Psoas muscle (tissue), 8 donors: ENCODE measurements around the gene SHFL. TPM values are rescaled to one million over a fixed set of nuclear protein-coding genes. Genes with fewer than 3 reads are reported as not detected.

Experiments used
- ATAC-seq, 4 donors: fragments of 200-7000 bp; cut with Tn5 transposase; one replicate each; pipeline ENCODE4 v1.9.1; 2020; ENCODE audit warnings: moderate library complexity in 3 of 4, mild to moderate bottlenecking in 2 of 4
- DNase-seq, 2 donors: peaks; one replicate each; pipeline ENCODE4 v3.0.0-alpha.2; 2020
- H3K27ac ChIP-seq: fragments of 200-600 bp; one replicate; pipeline ENCODE4 v1.8.0; 2022
- H3K27me3 ChIP-seq, 3 donors: fragments of 200-600 bp in 1 of 3; one replicate each; pipeline versions ENCODE4 v1.6.1 to v1.8.0; 2013 to 2022; ENCODE audit warnings: low read length in 2 of 3, mild to moderate bottlenecking in 2 of 3, moderate library complexity in 1 of 3; ENCODE audit not compliant: insufficient read depth in 3 of 3
- H3K36me3 ChIP-seq, 2 donors: fragments of 200-600 bp in 1 of 2; one replicate each; pipeline versions ENCODE4 v1.6.1 to v1.8.0; 2013 to 2022; ENCODE audit warnings: low read depth in 1 of 2, mild to moderate bottlenecking in 1 of 2, moderate library complexity in 1 of 2; ENCODE audit not compliant: insufficient read depth in 1 of 2
- H3K4me1 ChIP-seq: fragments of 200-600 bp; one replicate; pipeline ENCODE4 v1.8.0; 2022
- H3K4me3 ChIP-seq: fragments of 200-600 bp; one replicate; pipeline ENCODE4 v1.8.0; 2022; ENCODE audit warnings: mild to moderate bottlenecking
- H3K9me3 ChIP-seq: fragments of 200-600 bp; one replicate; pipeline ENCODE4 v1.8.0; 2022
- CTCF ChIP-seq: fragments of 200-600 bp; IDR thresholded peaks from one replicate; pipeline ENCODE4 v1.8.0; 2022; ENCODE audit warnings: antibody characterized with exemption
- WGBS, 3 donors: extraction: QIAGEN DNeasy Blood & Tissue Kit; methylation state at CpG; one replicate each; pipeline versions ENCODE4 v1.1.6 to v1.1.7; 2013; 5-methylcytosine and 5-hydroxymethylcytosine counted together
- intact Hi-C, 2 donors: fragments of 100-400 bp; cut with DNase I; formaldehyde crosslinking; loops; one replicate each; pipeline versions ENCODE4 v1.11.0 to v1.14.2; 2022
- polyA plus RNA-seq, 3 donors: library from polyadenylated mRNA; stranded (reverse); fragments of 200-250 nt; gene quantifications; one replicate each; pipeline ENCODE4 v1.2.3, GENCODE V29; 2013
- total RNA-seq, 4 donors: library from RNA; stranded (reverse); fragmentation: NEBNext Ultra II Directional in 2 of 4; extraction: Animal tissue kit (Norgen Biotek cat#: 25700) in 2 of 4; gene quantifications; one replicate each; pipeline versions ENCODE4 v1.2.1 to v1.2.4, GENCODE V29; 2021 to 2023
- donor health status: healthy with polysubstance abuse.
- donor health status: DM: no; HTN: no; CAD: no; lungs with moderate emphysema.
- donor health status: Bipolar disorder and iron deficiency.
- donor health status: healthy.
- donor health status: DM: yes; HTN: yes; CAD: no.
- donor health status: DM: no; HTN: no; CAD: no.
- donor health status: DM: no; HTN: no; CAD: no.
- donor health status: DM: yes; HTN: yes; CAD: no.

SHFL gene
- total and polyA plus RNA-seq, 7 donors = 2.9 to 5.7 (median 3.7) TPM

DNA sequence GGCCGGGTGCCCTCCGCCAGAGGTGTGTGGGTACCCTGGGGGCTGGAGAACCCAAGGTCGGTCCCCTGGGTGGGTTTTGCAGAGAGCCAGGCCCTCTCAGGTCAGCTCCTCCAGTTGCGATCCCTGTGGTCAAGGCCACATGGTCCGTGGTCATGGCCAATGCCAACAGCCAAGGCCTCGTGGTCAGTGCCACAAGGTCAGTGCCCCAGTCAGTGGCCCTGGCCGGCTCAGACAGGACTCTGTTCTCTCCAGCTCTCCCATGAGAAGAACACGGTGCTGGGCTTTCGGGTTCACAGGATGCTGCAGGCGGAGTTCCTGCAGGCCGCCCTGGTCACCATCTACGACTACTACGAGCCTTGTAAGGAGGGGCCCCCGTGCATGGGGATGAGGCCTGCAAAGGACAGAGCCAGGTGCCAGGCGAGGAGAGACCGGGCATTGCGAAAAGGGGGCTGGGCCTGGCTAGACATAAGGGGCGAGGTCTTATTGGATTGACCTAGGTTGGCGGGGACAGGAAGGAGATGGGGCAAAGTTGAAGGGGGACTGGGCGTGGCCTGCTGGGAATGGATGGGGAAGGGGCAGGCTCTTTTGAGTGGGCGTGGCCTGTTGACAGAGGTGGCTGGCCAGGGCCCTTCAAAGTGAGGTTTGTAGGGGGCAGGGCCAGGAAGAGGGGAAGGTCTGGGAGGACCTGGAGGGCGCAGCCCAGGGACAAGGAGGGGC is 15.2 kb upstream of the SHFL start:
- no peak overlapping the region for H3K4me3 ChIP-seq
- no peak for TF ChIP-seq CTCF
- peaks cover 0 to 7% (median 0%) of the 10 kb centered on the region in 3 donors for H3K27me3 ChIP-seq
- H3K36me3 ChIP-seq = no peaks in the 10 kb centered on the region
- WGBS, 3 donors = 66 to 70% (median 68%) methylated on average over 21 to 22 of the region's 22 CpGs
- no peak for ATAC-seq
- DNase-seq = peak in 1 of 2 donors; percentile 40
- no peaks in the 10 kb centered on the region for H3K4me1 ChIP-seq
- intact Hi-C loops = no loop called here
- H3K27ac ChIP-seq = no peak overlapping the region
- H3K9me3 ChIP-seq = no peaks in the 10 kb centered on the region

GRCh38 chr19:10074153-10074552 is 12.0 kb upstream of the SHFL start:
- no peak overlapping the region for H3K27ac ChIP-seq

DNA sequence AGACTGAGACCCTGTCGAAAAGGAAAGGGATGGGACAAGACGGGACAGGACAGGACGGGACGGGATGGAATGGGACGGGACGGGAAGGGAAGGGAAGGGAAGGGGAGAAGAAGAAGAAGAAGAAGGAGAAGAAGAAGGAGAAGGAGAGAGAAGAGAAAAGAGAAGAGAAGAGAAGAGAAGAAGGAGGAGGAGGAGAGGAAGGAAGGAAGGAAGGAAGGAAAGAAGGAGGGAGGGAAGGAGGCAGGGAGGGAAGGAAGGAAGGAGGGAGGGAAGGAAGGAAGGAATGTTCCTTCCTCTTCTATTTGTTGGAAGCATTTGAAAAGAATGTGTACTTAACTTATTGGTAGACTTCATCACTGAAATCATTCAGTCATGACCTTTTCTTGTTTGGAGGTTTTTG is 9.6 kb upstream of the SHFL start:
- H3K4me3 ChIP-seq = no peak overlapping the region
- no peaks in the 10 kb centered on the region for H3K27me3 ChIP-seq
- 71 to 80% (median 76%) methylated on average over 6 of the region's 6 CpGs for WGBS, 3 donors
- no peaks in the 10 kb centered on the region for H3K9me3 ChIP-seq
- TF ChIP-seq CTCF = no peak
- H3K27ac ChIP-seq = no peak overlapping the region
- no peaks in the 10 kb centered on the region for H3K36me3 ChIP-seq
- ATAC-seq (no peak), DNase-seq (no peak)
- H3K4me1 ChIP-seq = no peaks in the 10 kb centered on the region
- intact Hi-C loops = no loop called here

More at GRCh38 chr19:10074153-10074552, 12.0 kb upstream of the SHFL start:
- TF ChIP-seq CTCF = peak; percentile 11
- intact Hi-C loops = no loop called here
- ATAC-seq (no peak), DNase-seq (no peak)
- WGBS, 3 donors = 51 to 56% (median 54%) methylated on average over 2 of the region's 2 CpGs
- Histone ChIP-seq H3K4me3 (no peak overlapping the region), H3K9me3 (no peaks in the 10 kb centered on the region), H3K27me3 (peaks cover 0 to 7% (median 0%) of the 10 kb centered on the region in 3 donors), H3K4me1 (no peaks in the 10 kb centered on the region), H3K36me3 (no peaks in the 10 kb centered on the region)

GRCh38 chr19:10078329-10078728 is 7.8 kb upstream of the SHFL start:
- no peaks in the 10 kb centered on the region for H3K36me3 ChIP-seq
- no peak for ATAC-seq
- intact Hi-C loops = no loop called here
- WGBS, 3 donors = 77 to 88% (median 80%) methylated on average over 8 of the region's 8 CpGs
- no peak overlapping the region for H3K4me3 ChIP-seq
- H3K4me1 ChIP-seq = no peaks in the 10 kb centered on the region
- no peak for DNase-seq
- peaks cover 0 to 2% (median 0%) of the 10 kb centered on the region in 3 donors for H3K27me3 ChIP-seq
- TF ChIP-seq CTCF = no peak
- H3K27ac ChIP-seq = no peak overlapping the region
- no peaks in the 10 kb centered on the region for H3K9me3 ChIP-seq

- DNase-seq (no peak), ATAC-seq (no peak)
- Histone ChIP-seq H3K27ac (no peak overlapping the region), H3K4me1 (no peaks in the 10 kb centered on the region), H3K9me3 (no peaks in the 10 kb centered on the region), H3K27me3 (peaks cover 0 to 2% (median 2%) of the 10 kb centered on the region in 3 donors), H3K4me3 (no peak overlapping the region), H3K36me3 (no peaks in the 10 kb centered on the region)
- no peak for TF ChIP-seq CTCF
- intact Hi-C loops = no loop called here
- 53 to 59% (median 57%) methylated on average over 7 of the region's 7 CpGs for WGBS, 3 donors
Measured at GRCh38 chr19:10079031-10079453, 7.1 kb upstream of the SHFL start.
